GM21576 (cell line): ENCODE data around the gene RABGGTA.

Experiments used
- ATAC-seq: cut with Tn5 transposase; IDR thresholded peaks from one replicate; pipeline ENCODE4 v1.9.1; 2021; ENCODE audit warnings: mild to moderate bottlenecking, moderate library complexity; ENCODE audit not compliant: unreplicated experiment

RABGGTA gene

DNA sequence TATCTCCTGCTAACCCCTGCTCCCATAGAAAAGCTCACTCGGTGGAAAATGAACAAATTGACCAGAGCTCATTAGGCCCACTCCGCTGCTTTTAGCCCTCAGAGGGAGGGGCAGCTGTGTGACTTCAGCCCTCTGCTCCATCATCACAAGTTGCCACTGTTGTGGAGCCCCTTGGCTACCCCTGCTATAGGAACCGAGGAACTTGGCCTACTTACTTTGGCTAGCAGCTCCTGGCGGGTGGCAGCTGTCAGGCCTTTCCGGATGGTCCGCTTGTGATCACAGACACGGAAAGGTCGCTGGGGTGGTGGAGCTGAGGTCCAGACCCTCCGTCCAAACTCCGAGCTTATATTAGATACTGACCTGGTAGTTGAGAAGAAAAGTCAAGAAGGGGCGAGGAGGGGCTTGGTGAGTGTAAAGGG is 35.8 kb upstream of the RABGGTA start:
- no peak for ATAC-seq

DNA sequence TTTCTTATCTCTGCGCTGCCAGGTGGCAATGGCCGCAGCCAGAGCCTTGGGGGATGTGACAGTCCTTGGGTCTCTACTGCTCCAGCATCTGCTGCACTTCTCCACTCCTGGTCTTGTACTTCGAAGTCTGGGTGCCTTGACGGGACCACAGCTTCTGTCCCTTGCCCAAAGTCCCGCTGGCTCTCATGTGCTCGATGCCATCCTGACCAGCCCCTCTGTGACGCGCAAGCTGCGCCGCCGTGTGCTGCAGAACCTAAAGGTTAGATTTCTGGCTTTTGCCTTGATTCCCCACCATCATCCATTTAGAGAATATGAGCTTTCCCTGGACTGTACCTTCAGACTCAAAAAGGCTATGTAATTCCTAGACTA is 32.6 kb upstream of the RABGGTA start:
- ATAC-seq: no peak

DNA sequence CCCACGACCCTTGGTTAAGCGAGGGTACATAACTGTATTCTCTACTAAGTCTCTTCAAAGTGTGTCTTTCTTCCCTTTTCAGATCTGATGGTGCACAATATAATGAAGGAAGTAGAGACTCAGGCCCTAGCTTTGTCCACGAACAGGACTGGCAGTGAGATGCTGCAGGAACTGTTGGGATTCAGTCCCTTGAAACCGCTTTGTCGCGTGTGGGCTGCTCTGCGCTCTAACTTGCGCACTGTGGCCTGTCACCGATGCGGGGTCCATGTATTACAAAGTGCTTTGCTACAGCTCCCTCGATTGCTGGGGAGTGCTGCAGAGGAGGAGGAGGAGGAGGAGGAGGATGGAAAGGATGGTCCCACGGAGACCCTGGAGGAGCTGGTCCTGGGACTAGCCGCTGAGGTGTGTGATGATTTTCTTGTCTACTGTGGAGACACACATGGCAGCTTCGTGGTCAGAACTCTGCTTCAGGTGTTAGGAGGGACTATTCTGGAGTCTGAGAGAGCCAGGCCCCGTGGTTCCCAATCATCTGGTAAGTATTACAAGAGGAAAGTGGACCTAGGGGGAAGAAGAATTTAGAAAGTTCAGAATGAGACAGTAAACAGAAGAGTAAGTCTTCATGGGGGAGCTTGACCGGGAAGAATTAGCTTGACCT is 29.1 kb upstream of the RABGGTA start:
- no peak for ATAC-seq

DNA sequence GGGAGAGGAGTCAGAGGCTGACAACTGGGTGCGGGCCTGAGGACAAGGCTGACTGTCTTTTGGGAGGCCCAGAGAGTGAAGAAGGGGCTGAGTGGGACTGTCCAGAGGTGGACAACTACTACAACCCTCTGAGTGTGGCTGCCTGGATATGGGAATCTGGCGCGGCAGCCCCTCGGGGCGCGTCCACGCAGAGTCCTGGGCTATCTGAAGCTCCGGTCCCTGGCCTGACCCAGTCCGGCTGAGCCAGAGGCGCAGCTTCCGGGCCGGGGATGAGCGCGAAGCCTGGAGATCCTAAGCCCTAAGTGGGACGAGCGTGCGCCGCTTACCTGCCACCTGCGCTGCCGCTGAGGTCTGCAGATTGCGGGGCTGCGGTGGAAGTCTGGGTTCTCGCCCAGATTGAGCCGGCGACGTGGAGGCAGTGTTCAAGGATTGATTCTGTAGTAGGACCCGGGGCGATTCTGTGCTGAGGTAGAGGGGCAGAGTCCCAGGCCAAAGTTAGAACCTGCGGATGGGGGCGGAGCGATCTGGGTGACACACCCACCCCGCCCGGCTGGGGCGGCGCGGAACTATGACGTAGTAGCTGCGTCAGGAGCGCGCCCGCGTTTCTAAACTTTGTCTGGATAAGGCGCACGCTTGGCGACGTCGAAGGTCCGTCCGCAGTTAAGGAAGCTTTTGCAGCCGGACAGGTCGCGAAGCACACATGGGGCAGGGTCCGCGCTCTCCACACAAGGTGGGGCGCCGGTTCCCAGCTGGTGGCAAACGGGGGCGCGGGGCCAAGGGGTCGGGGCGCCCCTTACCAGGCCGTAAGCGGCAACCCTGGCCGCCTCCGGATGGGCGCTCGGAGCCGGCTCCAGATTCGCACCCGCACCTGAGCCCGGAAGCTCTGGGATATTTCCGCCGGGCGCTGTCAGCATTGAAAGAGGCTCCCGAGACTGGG is 28.1 kb upstream of the RABGGTA start, which contains the start of the genes DHRS1 and NOP9:
TSS of gene DHRS1 (minus strand) at position 526 of the 937 bp plus-strand sequence. CDS start 674 bp downstream, outside the sequence.
TSS of gene NOP9 (plus strand) at position 596 of the 937 bp plus-strand sequence. CDS start at position 701, 105 bp downstream.
- peak; percentile 64 for ATAC-seq

DNA sequence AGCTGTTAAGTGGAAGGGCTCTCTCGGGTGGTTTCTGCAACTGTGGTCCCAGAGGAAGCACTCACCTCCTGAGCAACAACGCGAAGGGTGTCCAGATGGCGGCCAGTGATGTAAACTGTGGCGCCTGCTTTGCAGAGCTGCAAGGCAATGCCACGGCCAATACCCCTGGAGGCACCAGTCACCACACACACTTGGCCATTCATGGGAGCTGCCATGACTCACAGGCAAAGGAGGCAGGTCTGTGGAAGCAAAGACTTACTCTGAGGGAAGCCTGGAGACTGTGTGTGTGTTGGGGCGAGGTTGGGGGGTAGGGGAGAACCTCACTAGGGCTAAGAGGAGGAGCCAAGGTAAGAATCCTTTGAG is 27.5 kb upstream of the RABGGTA start:
- ATAC-seq: peak; percentile 8

DNA sequence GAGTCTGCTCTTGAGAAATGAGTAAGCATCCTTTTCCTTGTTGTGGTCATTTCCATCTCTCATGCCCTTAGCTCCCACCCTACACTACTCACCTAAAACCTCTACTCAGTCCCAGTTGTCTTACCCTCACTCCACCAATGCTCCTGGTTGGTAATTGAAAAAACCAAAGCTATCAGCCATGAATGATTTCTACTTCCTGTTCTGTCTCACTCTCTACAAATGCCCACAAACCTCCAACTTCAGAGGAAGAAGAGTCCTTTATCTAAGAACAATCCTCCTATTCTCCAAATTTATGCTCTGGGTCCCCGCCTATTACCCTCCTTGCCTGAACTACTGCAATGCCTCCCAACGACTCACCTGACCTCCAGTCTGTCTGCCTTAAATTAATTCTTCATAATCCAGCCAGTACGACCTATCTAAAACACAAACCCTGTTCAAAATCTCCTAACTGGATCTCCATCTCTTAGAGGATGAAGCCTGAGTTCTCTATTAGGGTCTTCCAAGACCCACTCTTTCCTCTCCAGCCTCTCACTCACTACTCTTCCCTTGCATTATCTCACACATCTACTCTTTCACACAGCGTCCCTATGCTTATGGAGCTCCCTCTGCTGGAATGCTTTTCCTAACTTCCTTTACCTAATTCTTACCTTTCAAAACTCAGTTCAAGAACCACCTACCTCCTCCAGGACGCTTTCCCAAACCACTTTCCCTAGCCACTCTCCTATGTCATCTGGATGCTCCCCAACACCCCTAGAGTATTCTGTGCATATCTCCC is 26.0 kb upstream of the RABGGTA start:
- peak; percentile 1 for ATAC-seq

DNA sequence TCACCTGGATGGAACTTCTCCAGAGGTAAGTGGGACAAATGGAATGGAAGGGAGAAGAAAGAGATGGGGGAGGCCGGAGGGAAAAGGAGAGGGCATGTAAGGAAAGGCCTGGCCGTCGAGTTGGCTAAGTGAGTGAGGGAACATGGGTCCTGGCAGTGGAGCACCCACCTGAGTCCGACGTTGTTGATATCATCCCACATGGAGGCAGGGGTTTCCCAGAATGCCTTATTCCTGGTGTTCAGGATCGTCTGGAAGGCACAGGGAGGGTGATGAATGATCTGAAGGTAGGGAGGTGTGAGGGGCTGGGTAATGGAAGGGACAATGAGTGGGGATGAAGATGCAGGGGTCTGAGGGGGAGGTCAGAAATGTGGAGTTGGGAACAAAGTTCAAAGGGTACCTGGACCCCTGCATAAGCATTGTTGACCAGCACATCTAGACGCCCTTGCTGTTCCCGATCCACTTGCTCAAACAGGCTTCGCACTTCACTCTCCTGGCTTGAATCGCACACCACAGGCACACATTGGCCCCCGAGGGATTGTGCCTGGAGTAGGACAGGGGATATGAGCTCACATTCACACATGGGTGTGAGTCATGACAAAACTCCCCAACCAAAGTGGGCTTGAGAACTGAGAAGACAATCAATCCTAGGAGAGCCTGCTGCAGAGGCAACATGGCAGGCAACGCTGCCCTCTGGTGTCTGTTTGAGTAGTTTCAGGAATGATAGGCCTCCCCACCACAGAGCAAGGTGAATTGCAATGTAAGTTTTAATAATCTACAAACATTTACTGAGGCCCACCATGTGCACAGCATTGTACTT is 25.2 kb upstream of the RABGGTA start:
- ATAC-seq: peak; percentile 40

DNA sequence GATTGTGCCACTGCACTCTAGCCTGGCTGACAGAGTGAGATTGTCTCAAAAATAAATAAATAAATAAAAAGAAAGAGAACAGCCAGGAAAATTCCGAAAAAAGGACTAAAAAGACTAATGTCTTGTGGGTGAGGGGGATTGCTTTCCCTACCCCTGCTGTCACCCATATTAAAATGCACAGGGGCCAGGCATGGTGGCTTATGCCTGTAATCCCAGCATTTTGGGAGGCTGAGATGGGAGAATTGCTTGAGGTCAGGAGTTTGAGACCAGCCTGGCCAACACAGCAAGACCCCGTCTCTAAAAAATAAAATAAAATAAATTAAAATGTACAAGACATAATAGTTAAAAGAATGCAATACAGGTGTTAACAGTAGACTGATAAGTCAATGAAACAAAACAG is 22.1 kb upstream of the RABGGTA start:
- no peak for ATAC-seq

DNA sequence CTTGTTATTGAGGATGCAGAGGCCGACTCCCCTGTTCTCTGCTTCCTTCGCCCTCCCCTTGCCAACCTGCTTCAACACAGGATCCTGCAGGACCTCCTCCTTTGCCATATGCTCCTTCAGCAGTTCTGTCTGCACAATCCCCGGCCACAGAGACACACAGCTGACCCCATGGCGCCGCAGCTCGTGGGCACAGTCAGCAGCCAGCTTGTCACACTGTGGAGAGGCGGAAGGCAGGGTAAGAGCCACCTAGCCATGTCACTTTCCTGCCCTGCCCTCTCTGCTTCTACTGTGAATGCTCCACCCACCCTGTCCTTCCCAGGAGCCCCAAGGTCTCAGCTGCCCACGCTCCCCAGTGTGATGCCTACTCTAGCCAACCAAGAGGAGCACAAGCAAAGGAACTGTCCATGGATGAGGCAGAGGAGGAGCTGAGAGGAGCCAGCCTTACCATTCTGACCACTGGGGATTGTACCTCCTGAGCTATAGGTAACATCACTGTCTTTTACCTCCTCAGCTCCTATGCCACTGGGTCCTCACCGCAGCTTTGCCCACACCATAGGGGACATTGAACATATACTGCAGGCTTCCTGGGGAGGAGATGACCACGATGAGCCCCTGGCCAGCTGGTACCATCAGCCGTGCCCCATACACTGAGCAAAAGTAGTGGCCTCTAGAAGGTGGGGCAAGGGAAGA is 20.9 kb upstream of the RABGGTA start:
- no peak for ATAC-seq

DNA sequence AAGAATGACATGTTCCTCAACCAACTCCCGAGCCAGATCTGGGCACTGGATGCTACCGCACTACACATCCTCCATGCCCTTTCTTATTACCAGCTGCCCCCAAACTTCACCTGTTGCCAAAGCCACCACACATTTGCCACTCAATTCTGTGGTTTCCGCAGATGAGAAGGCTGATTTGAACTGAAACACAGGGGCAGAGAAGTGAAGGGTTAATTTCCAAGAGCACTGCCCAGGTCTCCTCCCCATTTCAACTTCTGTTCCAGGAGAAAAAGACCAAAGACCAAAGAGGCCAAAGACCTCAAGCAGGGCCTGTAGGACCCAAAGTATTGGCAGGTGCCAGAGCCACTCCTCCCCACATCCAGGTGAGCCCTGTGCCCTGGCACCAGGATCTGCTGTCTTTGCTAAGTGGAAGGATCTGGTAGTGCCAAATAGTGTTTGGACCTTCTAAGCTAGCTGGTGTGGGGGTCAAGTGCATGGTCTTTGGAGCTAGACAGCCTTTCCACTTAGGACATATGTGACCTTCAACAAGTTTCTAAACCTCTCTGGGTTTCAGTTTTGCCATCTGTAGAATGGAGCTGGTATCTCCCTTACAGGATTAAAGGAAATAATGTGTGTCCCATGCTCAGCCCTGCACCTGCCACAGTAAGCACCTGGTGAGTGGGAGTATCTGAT is 20.2 kb upstream of the RABGGTA start:
- no peak for ATAC-seq

DNA sequence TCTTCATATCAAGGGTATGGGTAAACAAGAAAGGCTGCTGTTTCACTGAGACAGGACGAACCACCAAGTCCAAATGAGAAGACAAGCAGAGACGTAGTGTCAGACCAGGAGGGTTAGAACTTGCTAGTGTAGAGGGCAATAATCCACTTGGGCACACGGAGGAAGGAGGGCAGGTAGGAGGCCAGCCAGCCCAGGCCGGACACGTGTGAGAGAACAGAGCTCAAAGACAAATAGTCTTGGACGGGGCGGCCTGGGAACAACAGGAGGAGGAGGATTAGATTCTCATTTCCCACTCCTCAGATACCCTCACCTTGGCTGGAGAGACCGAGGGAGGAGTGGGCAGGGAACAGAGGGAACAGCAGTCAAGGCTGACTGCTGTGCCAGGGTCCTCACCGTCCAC is 19.3 kb upstream of the RABGGTA start:
- no peak for ATAC-seq

DNA sequence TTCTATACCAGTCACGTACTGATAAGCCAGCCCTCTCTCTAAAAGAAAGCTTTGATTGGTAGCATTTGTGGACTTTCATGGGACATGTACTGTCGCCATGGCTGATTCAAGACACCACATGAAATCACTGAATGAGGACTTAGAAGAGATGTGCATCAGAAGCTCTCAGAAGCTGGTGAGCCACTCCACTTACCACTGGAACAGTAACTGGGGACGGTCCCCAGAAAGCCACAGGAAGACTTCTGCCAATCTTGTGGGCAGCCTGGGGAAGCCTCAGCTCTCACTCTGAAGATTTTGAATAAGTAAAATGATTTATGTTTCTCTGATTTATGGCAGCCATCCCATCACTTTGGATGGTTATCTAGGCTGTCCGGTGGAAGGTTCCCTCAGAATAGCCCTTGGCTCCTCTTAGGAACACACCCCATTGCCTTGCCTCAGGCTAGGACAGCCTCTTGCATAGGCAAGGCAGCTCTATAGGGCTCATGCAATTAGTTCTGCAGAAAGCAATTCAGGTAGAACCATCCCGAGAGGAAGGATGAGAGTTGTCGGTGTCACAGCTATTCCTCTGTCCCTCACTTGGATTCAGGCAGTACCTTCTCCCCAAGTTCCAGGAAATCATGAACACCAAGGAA is 18.4 kb upstream of the RABGGTA start:
- ATAC-seq: peak; percentile 79

DNA sequence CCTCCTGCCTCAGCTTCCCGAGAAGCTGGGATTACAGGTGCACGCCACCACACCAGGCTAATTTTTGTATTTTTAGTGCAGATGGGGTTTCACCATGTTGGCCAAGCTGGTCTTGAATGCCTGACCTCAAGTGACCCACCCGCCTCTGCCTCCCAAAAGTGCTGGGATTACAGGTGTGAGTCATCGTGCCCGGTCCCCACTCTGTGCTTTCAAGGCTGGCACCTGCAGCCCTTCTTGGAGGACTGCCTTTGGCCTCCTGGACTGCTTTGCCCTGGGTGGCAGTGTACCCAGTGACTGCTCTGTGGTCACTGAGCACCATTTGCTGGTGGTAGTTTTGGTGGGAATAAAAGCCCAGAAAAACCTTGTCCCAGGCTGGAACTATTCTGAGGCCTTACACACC is 15.6 kb upstream of the RABGGTA start:
- ATAC-seq: no peak

DNA sequence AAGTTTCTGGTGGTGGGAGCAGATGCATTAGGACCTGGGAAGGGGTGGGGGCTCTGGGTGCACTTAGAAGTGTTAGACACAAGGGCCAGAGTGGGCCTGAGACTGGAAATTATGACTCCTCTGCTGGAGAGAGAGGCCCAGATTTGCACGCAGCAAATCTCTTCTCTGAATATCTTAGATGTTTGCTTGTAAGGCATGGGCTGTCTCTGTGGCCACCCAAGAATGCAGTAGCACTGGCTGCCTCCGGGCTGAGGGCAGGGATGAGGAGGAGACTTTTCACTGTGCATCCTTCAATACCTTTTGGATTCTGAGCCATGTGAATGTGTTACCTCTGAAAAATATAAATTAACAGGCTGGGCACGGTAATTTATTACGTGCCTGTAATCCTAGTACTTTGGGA is 14.0 kb upstream of the RABGGTA start:
- no peak for ATAC-seq

DNA sequence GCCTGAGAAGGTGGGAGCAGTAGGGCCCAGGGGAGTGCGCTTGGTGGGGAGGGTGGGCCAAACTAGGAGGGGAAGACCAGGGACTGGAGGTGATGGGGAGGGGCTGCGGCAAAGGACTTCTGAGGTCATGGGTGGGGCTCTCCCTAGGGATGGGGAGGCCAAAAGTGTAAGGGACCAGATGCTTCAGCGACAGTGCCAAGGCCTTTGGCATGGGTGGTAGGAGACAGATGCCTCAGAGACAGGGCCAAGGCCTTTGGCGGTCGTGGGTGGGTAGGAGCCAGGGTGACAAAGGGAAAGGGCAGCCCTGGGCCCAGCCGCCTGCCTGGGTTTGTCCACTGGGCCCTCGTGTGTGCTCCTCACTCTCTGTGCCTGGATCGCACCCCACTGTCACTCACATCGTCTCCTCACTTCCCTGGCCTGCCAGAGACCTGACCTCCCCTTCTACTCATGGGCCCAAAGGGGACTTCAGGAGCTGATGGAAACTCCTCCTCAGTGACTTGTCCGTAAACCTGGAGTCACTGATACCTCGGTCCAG is 13.2 kb upstream of the RABGGTA start:
- no peak for ATAC-seq

DNA sequence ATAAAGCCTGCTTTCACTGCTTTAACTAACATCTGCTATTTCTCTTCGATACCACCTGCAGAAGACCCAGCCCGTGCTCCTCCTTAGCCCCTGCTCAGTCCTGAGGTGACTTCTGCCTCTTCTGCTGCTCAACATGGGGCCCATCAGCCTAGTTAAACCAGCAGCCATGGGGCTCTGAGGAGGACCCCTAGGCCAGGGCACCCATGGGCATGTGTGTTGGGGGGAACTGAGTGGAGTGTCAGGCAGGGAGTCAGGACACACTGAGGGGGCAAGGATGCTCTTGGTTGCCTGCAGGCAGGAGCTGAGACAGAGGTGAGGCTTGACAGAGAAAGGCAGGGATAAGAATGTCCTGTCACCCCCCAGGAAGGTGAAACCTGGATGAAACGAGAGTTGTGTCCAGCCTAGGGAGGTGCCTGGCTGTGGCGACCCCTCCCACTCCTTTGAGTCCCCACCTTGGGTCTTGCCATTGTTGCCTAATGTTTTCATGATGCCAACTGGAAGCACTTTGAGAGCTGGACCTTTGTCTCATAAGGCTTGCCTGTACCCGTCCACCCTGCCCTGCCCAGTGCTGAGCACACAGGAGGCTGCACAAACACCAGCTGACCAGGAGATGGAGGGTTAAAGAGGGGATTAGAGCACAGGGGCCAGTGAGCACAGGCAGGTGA is 12.5 kb upstream of the RABGGTA start:
- ATAC-seq: no peak

DNA sequence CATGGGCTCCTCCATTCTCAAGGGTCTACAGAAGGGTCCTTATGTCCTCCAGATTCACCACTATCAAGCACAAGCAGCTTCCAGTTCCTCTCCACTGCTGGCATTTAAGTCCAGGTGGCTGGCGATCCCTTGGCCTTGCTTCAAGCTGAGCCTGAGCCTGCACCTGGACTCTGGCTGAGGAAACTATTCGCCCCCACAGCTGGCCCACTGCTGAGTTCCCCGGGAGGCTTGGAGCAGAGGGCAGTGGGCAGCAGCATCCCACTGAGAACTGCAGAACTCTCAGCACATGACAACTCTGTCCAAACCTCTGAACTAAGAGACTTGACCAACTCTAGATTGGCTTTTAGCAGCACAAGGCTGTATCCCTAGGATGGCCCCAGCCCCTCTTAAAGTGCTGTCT is 11.3 kb upstream of the RABGGTA start:
- ATAC-seq: no peak

DNA sequence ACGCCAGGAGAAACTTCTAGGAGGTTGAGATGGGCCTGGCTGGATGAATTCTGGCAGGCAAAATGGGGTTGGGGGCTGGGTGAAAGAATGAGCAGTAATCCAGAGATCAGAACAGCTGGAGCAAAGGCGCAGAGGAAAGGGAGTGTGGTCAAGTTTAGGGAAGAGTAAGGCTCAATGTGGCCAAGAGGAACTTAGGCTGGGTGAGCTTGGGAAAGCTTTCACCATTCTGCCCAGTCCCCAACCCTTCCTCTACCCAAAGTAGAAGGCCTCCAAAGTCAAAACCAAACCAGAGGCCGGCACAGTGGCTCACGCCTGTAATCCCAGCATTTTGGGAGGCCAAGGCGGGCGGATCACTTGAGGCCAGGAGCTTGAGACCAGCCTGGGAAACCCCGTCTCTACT is 10.2 kb upstream of the RABGGTA start:
- no peak for ATAC-seq
